Measurements from ENCODE around the gene GPR156. TPM values are rescaled to one million over a fixed set of nuclear protein-coding genes. Genes with fewer than 3 reads are reported as not detected.
A peak's percentile ranks its signal among the peaks of the same experiment; 100 is the strongest.

Gene GPR156
- total and polyA plus RNA-seq, 2 of the 4 experiments (the other 2 are of a cell fraction), result 0.09 to 0.18 TPM

DNA sequence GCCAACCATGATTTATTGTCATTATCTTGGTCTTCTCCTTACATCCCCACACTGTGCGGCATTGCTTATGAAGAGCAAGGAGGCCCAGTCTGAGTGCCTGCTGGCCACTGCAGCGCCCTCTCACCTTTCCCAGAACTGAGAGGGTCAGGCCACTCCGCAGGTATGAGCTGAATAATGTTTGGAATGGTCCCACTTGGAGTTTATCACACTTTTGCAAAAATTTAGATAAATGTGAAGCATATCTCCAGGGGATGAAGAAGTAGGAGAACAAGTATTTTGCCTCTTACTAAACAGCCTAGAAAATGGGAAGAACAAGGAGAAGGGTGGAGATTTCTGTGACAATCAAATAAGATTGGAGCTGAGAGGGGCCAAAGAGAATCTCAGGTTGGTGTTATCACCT lies 116.4 kb downstream of the GPR156 start:
- POLR2A ChIA-PET (ENCODE audit: unreplicated experiment), result no interaction called here
- Histone ChIP-seq H3K4ac (ENCODE audit: low read depth, low read length) (no peak overlapping the region), H3K9me1 (ENCODE audit: insufficient read depth, low read length) (peaks cover 11% of the 10 kb centered on the region), H4K5ac (ENCODE audit: low read depth, low read length) (no peak overlapping the region), H3K27ac (ENCODE audit: insufficient read depth, low read length) (no peak overlapping the region), H2BK15ac (ENCODE audit: low read depth, low read length) (no peak overlapping the region), H2BK120ac (ENCODE audit: low read depth, low read length) (no peak overlapping the region), H3K79me1 (ENCODE audit: low read depth in 1 of 2, low read length in 2 of 2) (no peaks in the 10 kb centered on the region), H2AK5ac (ENCODE audit: low read depth, low read length) (peak overlapping the region; percentile 27; the same call in 1 of the 2 replicates), H4K8ac (ENCODE audit: low read depth in 2 of 2, low read length in 2 of 2) (no peak overlapping the region), H3K27me3 (ENCODE audit: control insufficient read depth, insufficient read depth, low read length) (no peaks in the 10 kb centered on the region), H2BK20ac (ENCODE audit: low read depth, low read length) (no peak overlapping the region), H3K9me3 (ENCODE audit: control insufficient read depth, insufficient read depth, low read length) (no peaks in the 10 kb centered on the region), H3K36me3 (ENCODE audit: control insufficient read depth, insufficient read depth, low read length) (no peaks in the 10 kb centered on the region), H2BK5ac (ENCODE audit: low read depth, low read length, poor library complexity, severe bottlenecking) (no peak overlapping the region), H3K14ac (replicated peaks; ENCODE audit: low read depth, low read length) (no peak overlapping the region), H2AK9ac (replicated peaks; ENCODE audit: low read depth, low read length, poor library complexity) (no peak overlapping the region), H2AFZ (replicated peaks; ENCODE audit: low read length, poor library complexity) (no peak overlapping the region), H4K20me1 (ENCODE audit: insufficient read depth, low read length) (no peaks in the 10 kb centered on the region), H3K4me3 (ENCODE audit: insufficient read depth, low read depth, low read length) (no peak overlapping the region), H3K56ac (ENCODE audit: extremely low read depth, insufficient read depth, low read length) (no peak overlapping the region), H3K4me1 (ENCODE audit: control insufficient read depth, insufficient read depth, low read length) (peaks cover 24% of the 10 kb centered on the region), H3K4me2 (ENCODE audit: low read depth, low read length) (no peak overlapping the region), H3K18ac (ENCODE audit: low read depth, low read length) (no peak overlapping the region), H3K9ac (ENCODE audit: low read depth, low read length) (no peak overlapping the region), H4K91ac (ENCODE audit: insufficient read depth, low read depth, low read length) (no peak overlapping the region), H3K23ac (ENCODE audit: low read depth, low read length) (no peak overlapping the region)
- no peak for TF ChIP-seq POLR2A (IDR thresholded peaks at IDR 0.05; ENCODE audit: low read depth, low read length)
- intact Hi-C loops (cut with micrococcal nuclease) (no loop called here), dilution Hi-C loops (cut with HindIII; ENCODE audit: low sequenced_read_pairs, unreplicated experiment) (no loop called here), in situ Hi-C loops (cut with MboI; ENCODE audit: low sequenced_read_pairs) (no loop called here)
- CTCF ChIA-PET, result no interaction called here
- no TSS peak for BruUV-seq (replicated peaks)
- DNase-seq (no peak), ATAC-seq (ENCODE audit: low read depth) (no peak)
- no CpG with 5 or more reads among the region's 3 CpGs for WGBS, 2 experiments (ENCODE audit: extremely low coverage in 2 of 2, insufficient read length in 1 of 2)
